SKM-1 (cell line): ENCODE data around the gene NDUFB6.
"Not testable (repeated sequence)": the region's sequence is repeated elsewhere in the genome, so short reads cannot be mapped to it uniquely, and the experiment has no call there.

Experiments used
- DNase-seq: peaks from one replicate; lab custom pipeline; 2025; ENCODE audit not compliant: unreplicated experiment; lab: John Stamatoyannopoulos, UW

NDUFB6 gene

GRCh38 chr9:32572900-32573523 lies at the start of gene NDUFB6:
TSS of gene NDUFB6 (minus strand) at chr9:32573159. CDS start at chr9:32573060, 99 bp downstream.
- DNase-seq, result peak; percentile 85

DNA sequence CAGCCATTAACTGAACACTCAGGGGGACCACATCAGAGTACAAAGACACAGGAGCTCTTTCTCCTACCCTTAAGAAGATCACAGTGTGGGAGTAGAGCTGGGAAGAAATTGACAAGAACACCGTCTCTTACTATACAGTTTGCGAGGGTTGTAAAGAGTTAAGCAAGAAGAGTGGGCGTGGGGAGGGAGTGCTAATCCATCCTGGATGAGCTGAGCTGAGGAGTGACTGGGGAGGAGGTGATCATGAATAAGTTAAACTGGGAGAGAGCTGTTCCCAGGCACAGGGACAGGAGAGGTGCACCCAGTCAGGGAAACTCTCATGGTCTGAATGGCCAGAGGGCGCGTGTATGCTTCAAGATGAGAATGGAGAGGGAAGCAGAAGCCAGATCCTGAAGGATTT lies 45.3 kb upstream of the NDUFB6 start:
- DNase-seq, result no peak

- no peak for DNase-seq
These were observed 33.9 kb upstream of the NDUFB6 start for GRCh38 chr9:32606811-32607210.

DNA sequence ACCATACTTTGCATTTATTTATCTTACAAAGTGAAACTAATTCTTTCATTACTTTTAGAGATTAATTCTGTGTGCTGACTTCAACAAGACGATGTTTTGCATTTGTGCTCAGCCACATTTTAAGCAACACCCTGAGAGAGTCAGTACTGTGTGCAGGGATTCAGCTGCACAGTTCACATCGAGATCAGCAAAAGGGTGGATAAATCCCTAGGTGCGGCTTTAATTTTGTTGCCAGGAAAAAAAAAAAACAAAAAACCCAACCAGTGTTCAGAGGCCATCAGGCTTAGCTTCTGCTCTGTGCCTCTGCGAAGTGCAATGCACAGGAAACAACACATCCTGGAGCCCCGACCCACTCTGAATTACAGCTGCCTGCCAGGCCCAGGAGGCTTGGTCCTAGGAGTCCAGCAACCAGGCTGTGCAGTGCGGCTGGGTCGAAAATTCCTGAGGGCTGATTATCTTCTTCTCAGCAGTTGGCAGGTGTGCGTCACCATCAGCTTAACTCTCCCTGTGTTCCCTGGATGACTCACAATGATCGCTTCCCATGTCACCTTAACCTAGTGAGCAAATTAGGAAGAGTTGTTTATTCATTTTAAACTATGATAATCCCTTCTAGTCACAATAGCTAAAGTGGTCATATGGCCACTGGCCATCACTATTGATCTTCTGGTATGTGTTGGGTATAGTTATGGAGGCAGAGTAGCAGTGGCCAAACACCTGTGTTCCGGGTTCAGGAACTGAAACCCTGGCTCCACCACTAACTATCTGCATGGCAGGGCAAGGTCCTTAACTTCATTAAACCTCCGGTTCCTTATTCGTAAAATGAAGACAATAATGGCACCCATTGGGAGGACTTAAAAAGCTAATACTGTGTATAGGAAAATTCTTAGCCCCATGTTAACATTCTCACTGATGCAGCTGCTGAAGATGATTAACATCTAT lies 31.2 kb upstream of the NDUFB6 start:
- no peak for DNase-seq

DNA sequence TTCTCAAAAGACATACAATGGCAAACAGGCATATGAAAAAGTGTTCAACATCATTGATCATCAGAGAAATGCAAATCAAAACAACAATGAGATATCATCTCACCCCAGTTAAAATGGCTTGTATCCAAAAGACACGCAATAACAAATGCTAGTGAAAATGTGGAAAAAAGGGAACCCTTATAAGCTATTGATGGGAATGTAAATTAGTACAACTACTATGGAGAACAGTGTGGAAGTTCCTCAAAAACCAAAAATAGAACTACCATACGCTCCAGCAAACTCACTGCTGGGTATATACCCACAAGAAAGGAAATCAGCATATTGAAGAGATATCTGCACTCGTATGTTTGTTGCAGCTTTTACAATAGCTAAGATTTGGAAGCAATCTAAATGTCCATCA lies 26.1 kb upstream of the NDUFB6 start:
- DNase-seq, result not testable (repeated sequence)

DNA sequence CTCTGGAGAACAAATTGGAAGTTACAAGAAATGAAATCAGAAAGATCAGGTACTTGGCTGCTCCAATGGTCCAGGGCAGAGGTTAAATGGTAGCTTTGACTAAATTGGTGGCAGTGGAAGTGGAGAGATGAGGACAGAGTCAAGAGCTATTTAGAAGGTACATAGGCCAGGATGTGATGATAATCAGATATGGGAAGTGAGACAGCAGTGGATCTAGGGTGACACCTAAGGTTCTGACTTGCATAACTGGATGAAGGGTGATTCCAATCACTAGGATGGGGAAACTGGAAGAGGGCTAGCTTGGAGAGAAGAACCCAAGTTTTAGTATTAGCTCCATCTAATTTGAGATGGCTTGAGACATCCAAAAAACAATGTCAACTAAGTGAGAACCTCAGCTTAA lies 24.0 kb upstream of the NDUFB6 start:
- DNase-seq, result no peak

DNA sequence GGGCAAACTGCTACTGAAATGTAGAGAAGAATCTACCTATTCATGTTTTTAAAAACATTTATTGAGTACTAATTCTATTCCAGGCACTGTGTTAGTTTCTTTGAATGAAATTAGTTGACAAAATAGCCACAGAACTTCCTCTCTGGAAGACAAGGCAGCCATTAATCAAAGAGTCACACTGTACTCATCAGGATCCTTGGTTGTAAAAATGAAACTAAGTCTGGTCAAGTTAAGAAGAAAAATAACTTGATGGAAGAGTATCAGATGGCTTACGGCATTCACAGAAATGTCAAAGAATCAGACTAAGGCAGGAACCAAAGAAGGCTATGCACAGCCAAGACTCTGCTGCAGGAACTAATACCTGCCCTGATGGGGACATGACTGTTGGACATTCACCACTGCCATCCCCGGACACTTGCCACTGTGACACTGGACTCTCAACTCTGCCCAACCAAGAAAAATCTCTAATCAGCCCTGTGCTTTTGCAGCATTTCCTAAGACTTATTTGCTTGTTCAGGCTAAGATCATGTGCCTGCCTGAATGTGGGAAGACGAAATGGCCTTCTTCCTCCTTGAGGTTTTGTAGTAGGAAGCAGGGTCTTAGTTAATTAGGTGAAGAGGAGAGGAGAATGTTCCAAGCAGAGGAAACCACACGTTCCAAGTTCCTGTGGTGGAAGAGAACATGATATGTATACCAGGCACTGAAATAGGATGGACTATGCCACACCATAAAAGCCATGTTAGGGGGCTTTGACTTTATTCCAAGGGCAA lies 23.3 kb upstream of the NDUFB6 start:
- DNase-seq, result peak; percentile 7

DNA sequence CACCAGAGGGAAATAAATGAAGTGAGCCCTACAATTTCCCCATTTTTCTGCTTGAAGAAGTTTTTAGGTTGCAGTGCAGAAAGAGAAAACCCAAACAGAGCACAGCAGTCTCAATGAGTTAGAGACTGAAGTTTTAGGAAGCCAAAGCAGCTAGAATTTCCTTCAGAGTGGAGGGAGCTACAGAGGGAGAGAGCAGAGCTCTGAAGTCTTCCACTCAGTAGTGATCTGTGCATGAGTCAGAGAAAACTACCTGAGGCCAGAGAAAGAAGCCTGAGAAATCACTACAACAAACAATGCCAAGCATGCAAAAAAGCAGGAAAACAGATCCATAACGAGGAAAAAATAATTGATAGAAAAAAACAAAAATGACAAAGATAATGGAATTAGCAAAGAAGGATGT lies 17.9 kb upstream of the NDUFB6 start:
- DNase-seq, result no peak

- DNase-seq, result no peak
These were observed 17.5 kb upstream of the NDUFB6 start for GRCh38 chr9:32590476-32590875.

- DNase-seq, result no peak
These were observed 16.2 kb upstream of the NDUFB6 start for GRCh38 chr9:32589083-32589723.

GRCh38 chr9:32587901-32588300 lies 14.9 kb upstream of the NDUFB6 start:
- no peak for DNase-seq

DNA sequence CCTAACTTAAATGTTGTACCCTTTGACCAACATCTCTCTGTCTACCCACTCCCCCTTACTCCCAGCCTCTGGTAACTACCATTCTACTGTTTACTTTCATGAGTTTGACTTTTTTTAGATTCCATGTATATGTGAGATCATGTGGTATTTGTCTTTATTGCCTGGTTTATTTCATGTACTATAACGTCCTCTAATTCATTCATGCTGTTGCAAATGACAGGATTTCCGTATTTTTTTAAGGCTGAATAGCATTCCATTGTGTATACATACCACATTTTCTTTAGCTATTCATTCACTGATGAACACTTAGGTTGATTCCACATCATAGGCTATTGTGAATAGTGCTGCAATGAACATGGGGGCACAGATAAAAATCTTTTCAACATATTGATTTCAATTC lies 11.8 kb upstream of the NDUFB6 start:
- DNase-seq, result no peak

- peak; percentile 43 for DNase-seq
These were observed 8.7 kb upstream of the NDUFB6 start for GRCh38 chr9:32581512-32582143.

- no peak for DNase-seq
These were observed 7.8 kb upstream of the NDUFB6 start for GRCh38 chr9:32580631-32581300.

DNA sequence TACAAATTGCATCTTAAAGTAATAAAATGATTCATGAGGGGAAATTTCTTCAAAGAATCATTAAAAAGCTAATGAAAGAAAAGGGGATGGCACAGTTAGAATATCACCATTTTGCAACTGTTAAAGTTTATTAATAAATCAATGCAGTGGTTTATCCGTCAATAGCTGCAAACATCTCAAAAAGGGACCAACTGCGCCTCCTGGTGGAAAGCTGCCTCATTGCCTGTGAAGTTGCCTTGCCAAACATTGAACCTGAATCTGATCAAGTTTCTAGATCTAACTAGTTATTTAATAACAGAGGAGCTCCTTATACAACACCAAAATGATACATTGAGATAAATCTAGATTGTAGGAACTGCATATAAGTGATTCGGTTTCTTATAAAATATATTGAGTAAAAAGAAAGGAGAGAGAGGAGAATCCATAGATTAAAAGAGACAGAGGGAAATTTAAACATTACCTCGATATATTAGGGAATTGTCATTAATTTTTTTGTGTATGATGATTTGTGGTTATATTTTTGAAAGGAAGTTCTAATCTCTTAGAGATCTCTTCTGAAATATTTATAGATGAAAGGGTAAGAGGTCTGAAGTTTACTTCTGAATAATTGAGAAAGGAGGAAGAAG lies 6.9 kb upstream of the NDUFB6 start:
- peak; percentile 30 for DNase-seq

- DNase-seq, result no peak
These were observed 6.0 kb upstream of the NDUFB6 start for GRCh38 chr9:32578976-32579375.

DNA sequence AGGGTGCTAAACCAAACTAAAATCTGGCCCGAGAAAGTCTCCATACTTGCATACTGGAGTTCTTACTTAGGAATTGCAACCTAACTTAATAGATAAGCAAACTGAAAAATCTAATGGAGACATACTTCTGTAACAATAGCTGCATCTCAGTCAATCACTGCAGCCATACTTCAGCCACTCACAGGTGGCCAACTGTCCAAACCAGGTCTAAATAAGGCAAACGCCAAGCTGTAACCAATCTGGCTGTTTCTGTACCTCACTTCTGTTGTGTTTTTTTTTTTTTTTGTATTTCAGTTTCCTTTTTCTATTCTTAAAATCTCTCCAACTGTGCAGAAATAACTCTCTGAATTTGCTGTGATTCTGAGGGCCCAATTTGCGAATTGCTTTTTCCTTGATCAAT lies 4.4 kb upstream of the NDUFB6 start:
- DNase-seq, result no peak

DNA sequence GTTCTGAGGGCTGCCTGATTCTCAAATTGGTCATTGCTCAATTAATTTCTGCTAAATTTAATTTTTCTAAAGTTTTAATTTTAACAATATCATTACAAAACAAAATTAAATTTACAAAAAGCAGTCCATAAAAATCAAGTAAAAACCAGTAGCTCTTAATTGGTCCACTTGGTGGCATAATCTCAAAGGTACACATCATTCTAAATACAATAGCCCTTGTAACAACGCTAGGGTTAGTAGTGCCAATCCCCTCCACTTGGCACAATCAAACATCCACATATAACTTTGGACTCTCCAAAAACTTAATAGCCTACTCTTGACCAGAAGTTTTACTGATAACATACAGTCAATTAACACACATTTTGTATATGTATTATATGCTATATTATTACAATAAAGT lies 1.9 kb upstream of the NDUFB6 start:
- DNase-seq, result no peak

GRCh38 chr9:32573821-32574220 lies 862 bp upstream of the NDUFB6 start:
- no peak for DNase-seq
